Measurements from ENCODE around the gene FAM20C. TPM values are rescaled to one million over a fixed set of nuclear protein-coding genes. Genes with fewer than 3 reads are reported as not detected.

FAM20C gene
- total and polyA plus RNA-seq, 2 of the 8 experiments (the other 6 are each of a cell fraction or from before 2014, with no cell fraction given) = 9.5 to 34.8 TPM

DNA sequence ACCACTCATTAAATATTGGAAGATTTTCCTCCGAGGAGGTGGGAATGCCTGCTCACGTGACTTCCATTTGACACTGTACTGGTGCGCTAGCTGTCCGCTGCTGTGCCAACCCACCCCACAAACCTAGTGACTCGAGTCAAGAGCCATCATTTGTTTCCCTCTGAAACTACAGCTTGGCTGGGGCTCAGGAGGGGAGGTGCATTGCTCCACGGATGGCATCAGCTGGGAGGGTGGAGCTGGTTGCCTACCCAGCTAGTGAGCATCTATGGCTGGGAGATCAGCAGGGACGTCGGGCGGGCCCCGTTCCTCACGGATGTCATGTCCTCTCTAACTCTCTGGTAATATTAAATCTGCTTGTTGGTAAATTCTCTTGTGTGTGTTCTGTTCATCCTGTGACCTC is 88.1 kb downstream of the FAM20C start:
- FAIRE-seq = no peak
- no peak overlapping the region for H3K18ac ChIP-seq (ENCODE audit: extremely low read depth, low read length)
- CTCF ChIA-PET (ENCODE audit: partially characterized antibody) = no interaction called here

More for the DNA sequence above, 88.1 kb downstream of the FAM20C start:
- no peaks in the 10 kb centered on the region for H3K79me2 ChIP-seq (ENCODE audit: control insufficient read depth in 1 of 2, insufficient read depth in 2 of 2, low read length in 2 of 2)
- no peak overlapping the region for H2BK15ac ChIP-seq (ENCODE audit: low read length)
- no peak overlapping the region for H4K5ac ChIP-seq (ENCODE audit: insufficient read length, low read depth, low read length)
- H3K23me2 ChIP-seq (ENCODE audit: low read depth, low read length) = no peaks in the 10 kb centered on the region
- H3K56ac ChIP-seq (replicated peaks; ENCODE audit: insufficient read length, low read depth, low read length) = no peak overlapping the region
- WGBS, 2 experiments (ENCODE audit: extremely low coverage in 1 of 2, insufficient coverage in 1 of 2, insufficient read length in 1 of 2, insufficient replicate concordance in 2 of 2, low coverage in 1 of 2, low lambda C conversion rate in 2 of 2, missing lambda C conversion rate in 1 of 2) = 89% methylated on average over 11 of the region's 11 CpGs; no CpG with 5 or more reads in 1 of the 2 experiments
- H3K4me2 ChIP-seq (ENCODE audit: insufficient read depth in 1 of 2, low read depth in 2 of 2, low read length in 2 of 2) = no peak overlapping the region
- no peak overlapping the region for H2BK5ac ChIP-seq (ENCODE audit: low read depth, low read length)
- no peak overlapping the region for H2BK20ac ChIP-seq (ENCODE audit: low read length)
- peaks cover 0 to 2% (median 0%) of the 10 kb centered on the region in 4 experiments; a peak in 1 of 7 replicates for H3K27me3 ChIP-seq (replicated peaks in 1 of 4; ENCODE audit: control insufficient read depth in 3 of 4, extremely low read depth in 1 of 4, insufficient read depth in 3 of 4, low read length in 3 of 4)
- no peak overlapping the region for H4K91ac ChIP-seq (replicated peaks; ENCODE audit: insufficient read length, low read length)
- no peak overlapping the region for H3K23ac ChIP-seq (ENCODE audit: insufficient read length)
- POLR2A ChIA-PET (ENCODE audit: partially characterized antibody) = no interaction called here
- H3K4ac ChIP-seq (replicated peaks; ENCODE audit: insufficient read length, low read depth, low read length) = no peak overlapping the region
- no peak overlapping the region for H3K14ac ChIP-seq (ENCODE audit: insufficient read length)
- H3K9me3 ChIP-seq (ENCODE audit: insufficient read depth in 2 of 2, low read depth in 1 of 2, low read length in 1 of 2) = peaks cover 13 to 31% of the 10 kb centered on the region in 2 experiments
- H2BK12ac ChIP-seq (ENCODE audit: low read depth, low read length) = no peak overlapping the region
- DNase-seq (ENCODE audit: low read depth in 1 of 2, low spot score in 2 of 2) = no peak
- H3K4me3 ChIP-seq (ENCODE audit: extremely low read depth in 1 of 4, insufficient read depth in 2 of 4, low read depth in 3 of 4, low read length in 4 of 4) = no peak overlapping the region
- no peaks in the 10 kb centered on the region for H3K36me3 ChIP-seq (ENCODE audit: control insufficient read depth in 2 of 4, insufficient read depth in 4 of 4, low read length in 3 of 4)
- no peak overlapping the region for H4K8ac ChIP-seq (ENCODE audit: extremely low read depth, insufficient read depth, low read length)
- TF ChIP-seq SIRT6 (IDR thresholded peaks at IDR 0.05; ENCODE audit: low read length) = no peak
- TF ChIP-seq EGR1 (IDR thresholded peaks at IDR 0.05; ENCODE audit: borderline replicate concordance, low read depth, low read length) = no peak
- no peak for TF ChIP-seq POLR2AphosphoS5 (IDR thresholded peaks at IDR 0.05; ENCODE audit: low read depth, low read length)
- TF ChIP-seq NRF1 (IDR thresholded peaks at IDR 0.05; ENCODE audit: low read depth, low read length) = no peak
- no peak for TF ChIP-seq RBBP5 (IDR thresholded peaks at IDR 0.05; ENCODE audit: borderline replicate concordance, low read depth, low read length)
- no peak overlapping the region for H3K27ac ChIP-seq (ENCODE audit: low read depth, low read length)
- no peak overlapping the region for H2AFZ ChIP-seq (ENCODE audit: low read length)
- no peak overlapping the region for H2BK120ac ChIP-seq (replicated peaks; ENCODE audit: low read depth, low read length)
- H4K20me1 ChIP-seq (replicated peaks in 1 of 2; ENCODE audit: control insufficient read depth in 1 of 2, insufficient read depth in 2 of 2, low read length in 2 of 2) = no peaks in the 10 kb centered on the region
- H3K79me1 ChIP-seq (ENCODE audit: low read depth, low read length) = no peaks in the 10 kb centered on the region
- H3K4me1 ChIP-seq (replicated peaks in 1 of 4; ENCODE audit: control insufficient read depth in 3 of 4, insufficient read depth in 4 of 4, low read length in 3 of 4) = no peaks in the 10 kb centered on the region
- H2AK5ac ChIP-seq (ENCODE audit: low read depth, low read length) = no peak overlapping the region
- H3K9ac ChIP-seq (replicated peaks in 1 of 4; ENCODE audit: extremely low read depth in 1 of 4, low read depth in 3 of 4, low read length in 3 of 4) = no peak overlapping the region
